DOHH2 (cell line): ENCODE results near the gene SYAP1.

Experiments
- CTCF ChIP-seq: fragments of 200-600 bp; sonication (generic); IDR thresholded peaks from one replicate; pipeline ENCODE4 v1.5.1; 2014; ENCODE audit warnings: antibody characterized with exemption, mild to moderate bottlenecking, low read depth, low read length; ENCODE audit not compliant: poor library complexity, severe bottlenecking
- EZH2phosphoT487 ChIP-seq: fragments of 200-600 bp; sonication (generic); IDR thresholded peaks from 2 replicates; pipeline ENCODE4 v1.6.1; 2017; ENCODE audit warnings: borderline replicate concordance, mild to moderate bottlenecking, antibody characterized with exemption, low read length, moderate library complexity, mixed read lengths

- TF ChIP-seq CTCF (no peak), EZH2phosphoT487 (no peak)
These were observed 6.8 kb upstream of the SYAP1 start, which contains the start of gene CTPS2 for GRCh38 chrX:16712548-16713155.
